Stimulated activated CD4-positive, alpha-beta T cell treated with anti-CD3 and anti-CD28 coated beads, Interleukin-2, amount 100 ng/mL, for 4 hours (primary cell): ENCODE results near the gene SLAMF9.

Experiments used
- DNase-seq: peaks from one replicate; pipeline ENCODE4 v3.0.0-alpha.2; 2020; ENCODE audit warnings: low read depth

Gene SLAMF9

DNA sequence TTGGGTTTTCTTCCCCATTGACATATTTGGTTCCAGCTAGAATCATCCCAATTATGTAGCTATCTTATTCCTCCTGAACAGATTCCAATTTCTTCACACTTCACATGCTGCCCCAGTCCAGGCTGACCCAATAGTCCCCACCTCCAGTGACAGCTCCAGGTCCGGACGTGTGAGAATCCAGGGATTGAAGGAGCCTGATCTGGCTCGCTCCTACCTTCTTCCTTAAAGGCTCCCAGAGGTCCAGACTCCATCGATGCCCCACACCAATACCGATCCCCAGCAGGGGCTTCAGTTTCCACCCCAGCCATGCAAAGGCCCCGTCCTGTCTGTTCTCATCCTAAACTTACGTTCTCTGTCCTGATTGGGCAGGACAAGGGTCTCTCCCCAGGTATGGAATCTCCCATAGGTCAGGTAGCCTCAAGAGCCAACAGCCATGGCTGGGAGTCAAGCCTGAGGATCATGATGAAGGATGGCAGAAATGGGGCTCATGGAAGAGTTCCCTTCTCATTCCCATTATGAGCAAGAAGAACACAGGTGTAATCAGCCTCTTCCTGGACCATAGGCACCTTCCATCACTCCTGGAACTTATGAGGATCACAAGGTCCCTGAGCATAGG lies 20.4 kb upstream of the SLAMF9 start:
- no peak for DNase-seq

GRCh38 chr1:159973350-159973940 lies 19.4 kb upstream of the SLAMF9 start:
- DNase-seq: no peak

DNA sequence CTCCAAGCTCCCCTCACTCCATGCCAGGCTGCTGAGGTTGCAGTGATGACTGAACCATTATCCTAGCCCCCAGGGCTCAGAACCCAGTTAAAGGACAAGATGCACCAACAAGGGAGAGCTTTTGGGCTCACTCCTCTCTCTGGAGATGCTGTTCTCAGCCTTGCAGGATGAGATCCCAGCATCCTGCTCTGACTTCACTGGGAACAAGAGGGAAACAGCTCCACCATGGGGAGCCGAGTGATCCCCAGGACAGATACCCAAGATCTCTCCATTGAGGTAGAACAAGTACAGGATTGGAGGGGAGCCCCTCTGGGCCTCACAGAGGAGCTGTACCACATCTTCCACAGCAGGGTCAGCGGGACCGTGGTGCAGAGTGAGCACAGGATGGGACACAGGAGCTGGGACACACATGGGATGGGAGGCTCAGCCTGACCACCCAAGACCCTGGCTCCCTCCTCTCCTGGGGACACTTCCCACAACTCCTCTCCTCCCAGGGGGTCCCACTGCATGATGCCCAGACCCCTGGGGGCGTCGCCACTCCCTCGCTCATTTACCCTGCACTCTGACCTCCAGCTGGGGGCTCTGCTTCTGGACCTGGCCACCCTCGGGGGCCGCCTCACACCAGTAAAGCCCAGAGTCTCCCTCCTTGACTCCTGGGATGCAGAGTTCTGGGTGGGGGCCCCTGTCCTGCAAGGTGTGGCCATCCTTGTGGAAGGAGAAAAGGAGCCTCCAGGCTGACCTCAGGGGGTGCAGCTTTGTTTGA lies 18.6 kb upstream of the SLAMF9 start:
- DNase-seq: no peak

GRCh38 chr1:159970932-159971342 lies 16.9 kb upstream of the SLAMF9 start:
- no peak for DNase-seq

- DNase-seq: no peak
Observed at GRCh38 chr1:159968901-159969300, 14.9 kb upstream of the SLAMF9 start.

DNA sequence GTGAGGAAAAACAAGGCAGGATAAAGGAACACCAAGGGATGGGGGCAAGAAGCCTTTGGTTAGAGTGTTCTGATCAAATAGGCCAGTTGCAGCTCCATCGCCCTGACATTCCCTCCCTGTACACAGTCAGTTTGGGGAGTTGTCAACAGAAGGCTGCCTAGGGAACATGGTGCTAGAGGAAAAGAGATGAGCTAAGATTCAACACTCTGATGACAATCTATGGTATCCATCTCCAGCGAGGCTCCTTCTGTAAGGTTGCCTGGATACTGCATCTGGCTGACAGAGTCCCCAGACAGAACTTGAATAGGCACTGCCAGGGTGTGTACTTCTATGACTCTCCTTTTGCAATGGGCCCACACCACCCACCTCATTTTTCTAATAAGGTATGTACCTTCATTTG lies 11.2 kb upstream of the SLAMF9 start:
- DNase-seq: no peak

GRCh38 chr1:159964144-159964543 lies 10.1 kb upstream of the SLAMF9 start:
- no peak for DNase-seq

GRCh38 chr1:159962176-159962575 lies 8.1 kb upstream of the SLAMF9 start:
- no peak for DNase-seq

DNA sequence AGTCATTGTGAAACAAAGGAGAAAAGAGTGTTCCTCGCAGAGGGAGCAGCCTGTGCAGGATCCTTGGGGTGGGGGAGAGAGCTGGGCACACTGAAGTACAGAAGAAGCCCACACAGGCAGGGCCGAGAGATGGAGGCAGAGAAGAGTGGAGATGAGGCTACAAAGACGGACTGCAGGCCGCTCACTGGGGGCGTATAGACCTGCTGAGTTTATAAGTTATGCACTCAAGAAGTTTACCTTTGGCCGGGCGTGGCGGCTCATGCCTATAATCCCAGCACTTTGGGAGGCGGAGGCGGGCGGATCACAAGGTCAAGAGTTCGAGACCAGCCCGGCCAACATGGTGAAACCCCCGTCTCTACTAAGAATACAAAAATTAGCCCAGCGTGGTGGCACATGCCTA lies 7.6 kb upstream of the SLAMF9 start:
- DNase-seq: no peak

DNA sequence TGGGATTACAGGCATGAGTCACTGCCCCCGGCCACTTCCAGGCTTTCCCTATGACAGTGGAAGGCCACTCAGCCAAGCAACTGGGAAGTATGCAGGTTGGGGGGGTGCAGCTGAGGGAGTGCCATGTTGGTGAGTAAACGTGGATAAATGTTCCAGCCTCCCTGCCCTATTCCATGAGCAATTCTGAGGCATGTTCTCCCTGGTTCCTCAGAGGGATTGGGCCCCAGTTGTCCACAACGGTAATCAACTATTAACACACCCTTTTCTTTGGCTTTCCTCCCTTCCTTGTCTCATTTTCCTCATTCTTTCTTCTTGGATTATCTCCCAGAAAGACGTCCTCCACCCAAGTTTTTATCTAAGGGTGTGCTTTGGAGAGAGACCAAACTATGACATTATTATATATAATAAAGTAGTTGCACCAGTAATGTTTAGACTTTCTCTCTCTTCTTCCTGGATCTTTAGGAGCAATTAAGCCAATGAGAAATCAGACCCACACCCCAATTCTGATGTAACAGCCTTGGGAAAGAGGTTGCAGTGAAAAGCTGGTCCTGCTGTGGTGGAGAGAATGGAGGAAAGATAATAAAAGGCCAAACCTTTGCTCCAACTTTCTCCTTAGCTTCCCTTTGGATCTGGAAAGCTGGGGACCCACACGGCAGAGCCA lies 6.8 kb upstream of the SLAMF9 start:
- DNase-seq: no peak

- DNase-seq: no peak
Observed at GRCh38 chr1:159959451-159959850, 5.4 kb upstream of the SLAMF9 start.

DNA sequence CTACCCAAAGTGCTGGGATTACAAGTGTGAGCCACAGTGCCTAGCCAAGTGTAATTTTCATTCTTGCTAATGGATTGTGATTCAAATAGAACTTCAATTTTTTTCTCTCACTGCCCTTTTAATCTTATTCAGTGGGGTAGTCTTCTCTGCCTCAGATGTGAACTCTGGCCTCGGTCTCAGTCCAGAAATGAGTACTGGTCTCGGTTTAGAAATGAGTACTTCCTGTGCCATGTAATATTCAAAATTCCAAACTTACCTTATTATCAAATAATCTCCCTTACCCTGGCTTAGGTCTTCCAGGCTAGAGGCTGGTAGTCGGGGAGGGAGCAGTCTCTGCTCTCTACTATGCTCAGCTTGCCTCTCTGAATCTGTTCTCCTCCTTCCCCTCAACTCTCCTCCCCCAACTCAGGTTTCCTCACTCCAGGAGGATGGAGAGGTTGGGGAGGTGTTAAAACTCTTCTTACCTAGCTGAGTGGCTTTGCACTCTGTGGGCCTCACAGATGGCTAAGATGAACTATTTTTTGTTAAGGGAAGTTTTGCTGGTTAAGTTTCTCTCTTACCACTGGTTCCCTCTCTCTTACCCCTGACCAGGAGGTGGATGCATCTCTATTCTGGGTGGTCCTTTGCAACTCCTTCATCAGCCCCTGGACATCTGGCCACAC lies 4.8 kb upstream of the SLAMF9 start:
- DNase-seq: no peak

DNA sequence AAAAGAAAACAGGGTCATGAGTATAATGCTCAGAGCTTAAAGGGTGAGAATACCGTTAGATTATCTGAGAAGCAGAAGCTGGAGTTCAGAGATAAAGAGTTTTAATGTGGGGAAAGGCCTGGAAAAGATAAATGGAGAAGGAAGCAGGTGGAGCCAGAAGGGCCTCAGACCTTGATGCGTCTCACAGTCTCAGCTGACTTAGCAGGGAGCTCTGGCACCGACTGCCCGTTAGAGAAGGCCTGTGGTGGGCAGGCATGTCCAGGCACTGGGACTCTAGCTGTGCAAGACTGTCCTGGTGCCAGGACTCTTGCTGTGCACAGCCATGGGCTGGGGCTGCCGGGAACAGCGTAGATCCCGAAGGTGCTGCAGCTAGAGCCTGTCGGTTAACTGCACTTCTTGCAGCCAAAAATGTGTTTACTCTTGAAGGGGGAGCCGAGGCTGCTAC lies 3.8 kb upstream of the SLAMF9 start:
- DNase-seq: no peak

DNA sequence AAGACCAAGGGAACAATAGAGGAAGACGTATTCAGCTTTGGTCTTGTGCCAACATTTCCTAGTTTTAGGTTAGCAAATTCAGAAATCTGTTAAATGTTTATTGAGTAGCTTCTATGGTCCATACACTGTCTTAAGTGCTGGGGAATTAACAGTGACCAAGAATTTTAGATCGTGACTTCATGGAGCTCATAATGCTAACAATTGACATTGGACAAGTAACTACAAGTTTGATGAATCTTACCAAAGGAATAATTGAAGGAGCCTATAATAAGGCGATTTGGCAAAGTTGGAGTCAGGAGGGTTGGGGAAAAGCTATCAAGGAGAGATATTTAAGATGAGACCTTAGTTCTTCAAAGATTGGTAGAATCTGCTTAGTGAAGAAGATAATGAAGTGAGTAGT lies 1.4 kb upstream of the SLAMF9 start:
- DNase-seq: no peak

GRCh38 chr1:159952932-159953331 lies 1.1 kb downstream of the SLAMF9 start:
- no peak for DNase-seq

- no peak for DNase-seq
Observed at GRCh38 chr1:159951551-159951950, 2.5 kb downstream of the SLAMF9 start.

- no peak for DNase-seq
Observed at GRCh38 chr1:159951016-159951415, 3.0 kb downstream of the SLAMF9 start.

DNA sequence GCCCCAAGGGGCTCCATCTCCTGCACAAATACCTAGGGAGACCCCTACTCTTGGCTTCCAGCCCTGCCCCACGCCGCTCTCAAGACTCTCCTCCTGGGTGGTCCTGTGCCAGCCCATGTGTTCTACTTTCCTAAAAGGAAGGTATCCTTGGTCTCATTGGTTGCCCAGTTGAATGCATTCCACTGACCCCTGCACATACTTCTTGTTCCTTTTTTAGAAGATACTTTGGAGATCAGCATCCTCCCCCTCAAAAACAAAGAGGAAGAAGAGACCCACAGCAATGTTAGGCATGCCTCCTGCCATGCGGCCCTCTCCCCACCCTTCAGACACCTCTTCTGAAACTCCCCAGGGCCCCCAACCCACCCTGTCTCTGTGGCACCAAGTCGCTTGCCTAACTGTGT lies 4.1 kb downstream of the SLAMF9 start:
- no peak for DNase-seq

- DNase-seq: no peak
Observed at GRCh38 chr1:159949123-159949522, 4.9 kb downstream of the SLAMF9 start.

GRCh38 chr1:159947942-159948341 lies 6.1 kb downstream of the SLAMF9 start:
- DNase-seq: no peak

GRCh38 chr1:159946242-159947187 lies 7.5 kb downstream of the SLAMF9 start:
- DNase-seq: no peak
